ENCODE data around the gene NT5C.

GRCh38 chr17:75131278-75132017, at the start of gene NT5C:
- no peak for TF ChIP-seq BHLHE40 (IDR thresholded peaks at IDR 0.05; ENCODE audit: borderline replicate concordance)
- TF ChIP-seq FOXK2 (IDR thresholded peaks at IDR 0.05): no peak
- TF ChIP-seq, protein P1, sequence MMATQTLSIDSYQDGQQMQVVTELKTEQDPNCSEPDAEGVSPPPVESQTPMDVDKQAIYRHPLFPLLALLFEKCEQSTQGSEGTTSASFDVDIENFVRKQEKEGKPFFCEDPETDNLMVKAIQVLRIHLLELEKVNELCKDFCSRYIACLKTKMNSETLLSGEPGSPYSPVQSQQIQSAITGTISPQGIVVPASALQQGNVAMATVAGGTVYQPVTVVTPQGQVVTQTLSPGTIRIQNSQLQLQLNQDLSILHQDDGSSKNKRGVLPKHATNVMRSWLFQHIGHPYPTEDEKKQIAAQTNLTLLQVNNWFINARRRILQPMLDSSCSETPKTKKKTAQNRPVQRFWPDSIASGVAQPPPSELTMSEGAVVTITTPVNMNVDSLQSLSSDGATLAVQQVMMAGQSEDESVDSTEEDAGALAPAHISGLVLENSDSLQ (IDR thresholded peaks at IDR 0.05): no peak
- peak; percentile 57 for TF ChIP-seq L3MBTL2 (conservative IDR thresholded peaks at IDR 0.05)
- TF ChIP-seq FOXM1 (IDR thresholded peaks at IDR 0.05; ENCODE audit: borderline replicate concordance): no peak
- TF ChIP-seq SP1 (IDR thresholded peaks at IDR 0.05): no peak
- TF ChIP-seq ELF4 (IDR thresholded peaks at IDR 0.05): peak; percentile 41; the same call in 1 of the 2 replicates
- no peak for TF ChIP-seq ZNF384 (IDR thresholded peaks at IDR 0.05)
- TF ChIP-seq FOXA1 (IDR thresholded peaks at IDR 0.05): no peak

Measured in HEK293T (cell line).